NCI-H69 (cell line): ENCODE results near the gene WEE2.
A peak's percentile ranks its signal among the peaks of the same experiment; 100 is the strongest.
"Not testable (repeated sequence)": the region's sequence is repeated elsewhere in the genome, so short reads cannot be mapped to it uniquely, and the experiment has no call there.

Source experiments
- DNase-seq: peaks from one replicate; lab custom pipeline; 2025; lab: John Stamatoyannopoulos, UW

Gene WEE2

GRCh38 chr7:141708351-141708750 lies at the start of gene WEE2:
Gene WEE2, plus strand, starts transcription at chr7:141708353. Its CDS starts 406 bp downstream, at chr7:141708759.
- DNase-seq = peak; percentile 61

GRCh38 chr7:141659501-141659900 lies 48.7 kb upstream of the WEE2 start:
- DNase-seq = no peak

- DNase-seq = no peak
These were observed 47.9 kb upstream of the WEE2 start for GRCh38 chr7:141660259-141660658.

GRCh38 chr7:141663081-141663849 lies 44.9 kb upstream of the WEE2 start:
- DNase-seq = no peak

GRCh38 chr7:141664450-141664849 lies 43.7 kb upstream of the WEE2 start:
- DNase-seq = no peak

- no peak for DNase-seq
These were observed 42.7 kb upstream of the WEE2 start for GRCh38 chr7:141665208-141666035.

- no peak for DNase-seq
These were observed 42.1 kb upstream of the WEE2 start for GRCh38 chr7:141666071-141666470.

GRCh38 chr7:141668853-141669252 lies 39.3 kb upstream of the WEE2 start:
- no peak for DNase-seq

- DNase-seq = no peak
These were observed 36.3 kb upstream of the WEE2 start for GRCh38 chr7:141671705-141672496.

GRCh38 chr7:141673346-141673745 lies 34.8 kb upstream of the WEE2 start:
- DNase-seq = no peak

- DNase-seq = no peak
These were observed 33.9 kb upstream of the WEE2 start for GRCh38 chr7:141674171-141674671.

- peak; percentile 10 for DNase-seq
These were observed 33.5 kb upstream of the WEE2 start for GRCh38 chr7:141674702-141675101.

GRCh38 chr7:141675436-141676215 lies 32.5 kb upstream of the WEE2 start:
- no peak for DNase-seq

- no peak for DNase-seq
These were observed 31.5 kb upstream of the WEE2 start for GRCh38 chr7:141676618-141677017.

- no peak for DNase-seq
These were observed 29.1 kb upstream of the WEE2 start for GRCh38 chr7:141679014-141679413.

- no peak for DNase-seq
These were observed 22.7 kb upstream of the WEE2 start for GRCh38 chr7:141685285-141686023.

GRCh38 chr7:141686074-141686473 lies 22.1 kb upstream of the WEE2 start:
- no peak for DNase-seq

GRCh38 chr7:141686670-141687069 lies 21.5 kb upstream of the WEE2 start:
- DNase-seq = no peak

GRCh38 chr7:141688043-141688442 lies 20.1 kb upstream of the WEE2 start:
- DNase-seq = no peak

- not testable (repeated sequence) for DNase-seq
These were observed 18.9 kb upstream of the WEE2 start for GRCh38 chr7:141689072-141689825.
